ENCODE measurements around the gene DDX31. TPM values are rescaled to one million over a fixed set of nuclear protein-coding genes. Genes with fewer than 3 reads are reported as not detected.

DDX31 gene
- total RNA-seq, 4 donors from 2014 or later: 8.8 to 28.0 (median 9.9) TPM

DNA sequence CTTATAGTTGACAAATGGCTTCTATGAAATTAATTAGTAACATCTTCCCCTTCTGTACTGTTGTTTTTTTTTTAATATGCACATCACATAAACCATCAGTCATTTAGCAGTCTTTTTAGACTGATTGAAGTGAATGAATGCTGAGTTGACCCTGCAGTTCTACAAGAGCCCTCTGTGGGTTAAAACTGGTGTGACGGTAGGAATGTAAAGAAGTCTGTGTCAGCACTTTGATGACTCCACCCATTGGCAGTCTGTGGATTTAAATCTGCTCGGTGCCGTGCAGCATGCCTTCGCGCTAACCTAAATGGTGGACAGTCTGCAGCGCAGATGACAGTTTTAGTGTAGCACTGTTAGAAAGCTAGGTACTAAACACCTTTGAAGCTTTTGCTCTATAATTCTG, 3.6 kb upstream of the DDX31 start:
- no peak for DNase-seq (ENCODE audit: low spot score)
- no peak for ATAC-seq (ENCODE audit: low FRiP score)
- TF ChIP-seq, protein P1, sequence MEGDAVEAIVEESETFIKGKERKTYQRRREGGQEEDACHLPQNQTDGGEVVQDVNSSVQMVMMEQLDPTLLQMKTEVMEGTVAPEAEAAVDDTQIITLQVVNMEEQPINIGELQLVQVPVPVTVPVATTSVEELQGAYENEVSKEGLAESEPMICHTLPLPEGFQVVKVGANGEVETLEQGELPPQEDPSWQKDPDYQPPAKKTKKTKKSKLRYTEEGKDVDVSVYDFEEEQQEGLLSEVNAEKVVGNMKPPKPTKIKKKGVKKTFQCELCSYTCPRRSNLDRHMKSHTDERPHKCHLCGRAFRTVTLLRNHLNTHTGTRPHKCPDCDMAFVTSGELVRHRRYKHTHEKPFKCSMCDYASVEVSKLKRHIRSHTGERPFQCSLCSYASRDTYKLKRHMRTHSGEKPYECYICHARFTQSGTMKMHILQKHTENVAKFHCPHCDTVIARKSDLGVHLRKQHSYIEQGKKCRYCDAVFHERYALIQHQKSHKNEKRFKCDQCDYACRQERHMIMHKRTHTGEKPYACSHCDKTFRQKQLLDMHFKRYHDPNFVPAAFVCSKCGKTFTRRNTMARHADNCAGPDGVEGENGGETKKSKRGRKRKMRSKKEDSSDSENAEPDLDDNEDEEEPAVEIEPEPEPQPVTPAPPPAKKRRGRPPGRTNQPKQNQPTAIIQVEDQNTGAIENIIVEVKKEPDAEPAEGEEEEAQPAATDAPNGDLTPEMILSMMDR (IDR thresholded peaks at IDR 0.05): no peak

DNA sequence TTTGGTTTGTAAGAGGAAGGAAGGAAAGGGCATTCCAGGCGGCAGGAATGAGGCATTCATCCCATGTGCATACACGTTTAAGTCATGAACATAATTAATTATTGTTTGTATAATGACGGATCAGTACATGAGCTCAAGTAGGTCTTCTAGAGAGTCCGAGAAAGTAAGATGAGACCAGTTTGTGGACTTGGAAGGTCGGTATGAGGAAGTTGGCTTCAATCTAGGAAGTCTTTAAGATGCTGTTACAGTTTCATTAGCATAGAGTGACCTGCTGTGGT, 2.6 kb upstream of the DDX31 start:
- TF ChIP-seq, protein P1 (IDR thresholded peaks at IDR 0.05): no peak
- DNase-seq (ENCODE audit: low spot score) (no peak), ATAC-seq (ENCODE audit: low FRiP score) (no peak)

DNA sequence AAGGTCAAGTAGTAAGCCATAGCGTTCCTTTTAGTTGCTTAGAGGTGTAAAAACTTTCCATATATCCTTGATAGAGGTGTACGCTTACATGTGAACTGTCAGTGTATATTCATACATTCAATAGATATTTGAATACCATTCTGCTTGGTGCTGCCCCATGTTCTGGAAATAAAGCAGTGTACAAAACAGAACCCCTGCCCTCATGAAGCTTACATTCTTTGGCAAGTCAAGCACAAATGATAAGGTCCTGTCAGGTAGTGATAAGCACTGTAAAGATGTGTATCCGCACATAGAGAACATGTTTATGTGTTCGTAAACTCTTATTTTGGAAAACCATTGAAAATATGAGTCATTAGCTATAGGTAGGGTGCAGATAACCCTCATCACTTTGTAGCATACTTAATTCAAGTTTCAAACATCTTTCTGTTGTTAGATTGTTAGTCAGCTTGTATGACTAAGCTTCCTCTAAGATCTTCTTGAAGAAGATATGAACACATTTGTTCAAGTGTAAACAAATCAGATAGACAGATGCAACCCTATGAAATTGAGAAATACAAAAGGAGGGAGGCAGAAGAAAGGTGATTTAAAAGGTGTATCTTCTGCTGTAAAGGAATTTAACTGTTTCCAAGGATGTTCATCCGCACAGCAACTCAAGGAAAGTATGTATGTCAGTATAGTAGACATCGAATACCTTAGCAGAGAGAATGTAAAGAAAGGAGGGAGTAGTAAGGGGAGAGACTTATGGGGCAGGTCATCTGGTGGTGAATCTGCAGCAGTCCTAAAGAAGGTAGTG, 2.0 kb upstream of the DDX31 start:
- DNase-seq (ENCODE audit: low spot score) (no peak), ATAC-seq (ENCODE audit: low FRiP score) (no peak)
- TF ChIP-seq, protein P1 (IDR thresholded peaks at IDR 0.05): no peak

DNA sequence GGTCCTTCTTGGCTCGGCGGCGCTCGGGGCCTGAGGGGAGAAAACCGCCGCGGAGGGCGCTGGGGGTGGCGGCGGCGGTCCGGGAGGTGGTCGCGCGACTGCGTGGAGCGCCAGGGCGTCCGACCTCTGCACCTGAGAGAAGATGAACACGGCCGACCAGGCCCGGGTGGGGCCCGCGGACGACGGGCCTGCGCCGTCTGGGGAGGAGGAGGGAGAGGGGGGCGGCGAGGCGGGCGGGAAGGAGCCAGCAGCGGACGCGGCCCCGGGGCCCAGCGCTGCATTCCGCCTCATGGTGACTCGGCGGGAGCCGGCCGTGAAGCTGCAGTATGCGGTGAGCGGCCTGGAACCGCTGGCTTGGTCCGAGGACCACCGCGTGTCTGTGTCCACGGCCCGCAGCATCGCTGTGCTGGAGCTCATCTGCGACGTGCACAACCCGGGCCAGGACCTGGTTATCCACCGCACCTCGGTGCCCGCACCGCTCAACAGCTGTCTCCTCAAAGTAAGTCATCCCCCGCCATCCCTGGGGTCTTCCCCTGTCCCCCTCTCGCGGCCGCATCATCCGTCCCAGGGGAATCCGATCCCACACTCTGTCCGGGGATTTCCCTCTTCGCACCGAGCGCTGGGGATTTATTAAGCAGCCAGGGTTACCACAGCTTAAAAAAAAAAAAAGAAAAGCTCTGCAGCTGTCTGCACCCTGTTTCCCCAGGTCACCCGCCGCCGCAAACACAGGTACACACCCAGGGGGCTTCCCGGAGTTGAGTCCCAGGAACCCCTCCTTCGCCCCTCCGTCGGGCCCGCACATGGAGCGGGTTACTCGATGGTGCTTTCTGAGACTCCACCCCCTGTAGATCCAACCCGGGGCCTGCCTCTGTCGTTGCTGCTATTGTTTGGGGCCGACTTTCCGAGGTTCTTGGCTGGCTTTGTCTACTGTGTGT, 941 bp upstream of the DDX31 start, which contains the start of gene GTF3C4:
Gene GTF3C4, plus strand, starts transcription at position 8 of the 935 bp plus-strand sequence. Its CDS starts 135 bp downstream, at position 143.
- DNase-seq (ENCODE audit: low spot score) (no peak), ATAC-seq (ENCODE audit: low FRiP score) (no peak)
- TF ChIP-seq, protein P1 (IDR thresholded peaks at IDR 0.05): no peak

DNA sequence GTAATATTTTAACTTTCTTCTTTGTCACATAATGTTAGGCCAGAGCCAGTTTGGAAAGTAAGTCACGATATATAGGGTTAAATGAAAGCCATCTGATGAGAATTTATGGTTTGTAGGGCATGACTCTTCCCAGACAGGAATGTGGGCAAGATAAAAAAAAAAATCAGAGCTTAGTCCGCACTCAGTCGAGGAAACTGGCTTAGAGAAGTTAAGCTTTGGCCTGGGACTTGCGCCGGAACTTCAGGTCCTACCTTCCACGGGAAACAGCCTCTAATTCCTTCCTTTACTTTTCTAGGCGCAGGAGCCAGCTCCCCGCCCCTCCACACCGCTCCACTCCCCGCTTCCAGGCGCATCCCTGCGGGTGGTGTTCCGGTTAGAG, 475 bp downstream of the DDX31 start:
- TF ChIP-seq, protein P1 (IDR thresholded peaks at IDR 0.05): no peak
- ATAC-seq (ENCODE audit: low FRiP score) (peak; percentile 66), DNase-seq (ENCODE audit: low spot score) (no peak)

DNA sequence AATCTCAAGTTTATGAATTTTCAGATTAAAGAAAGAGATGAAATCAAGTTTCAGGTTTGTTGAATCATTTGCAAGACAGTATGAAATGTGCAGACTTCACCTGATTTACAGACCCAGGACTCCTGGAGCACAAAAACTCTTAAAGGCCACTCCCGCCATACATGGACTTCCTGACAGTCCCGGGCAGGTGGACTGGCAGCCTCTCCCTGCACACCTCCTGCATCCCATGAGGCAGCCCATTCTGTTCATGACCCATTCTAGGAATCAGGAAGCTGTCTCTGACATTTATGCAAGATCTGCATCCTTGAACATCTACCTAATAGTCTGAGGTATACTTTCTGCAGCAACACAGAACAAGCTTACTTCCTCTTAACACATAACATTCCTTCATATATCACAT, 5.9 kb downstream of the DDX31 start:
- no peak for ATAC-seq (ENCODE audit: low FRiP score)
- DNase-seq (ENCODE audit: low spot score): no peak
- TF ChIP-seq, protein P1 (IDR thresholded peaks at IDR 0.05): no peak
